Measurements from ENCODE around the gene CCDC7.

DNA sequence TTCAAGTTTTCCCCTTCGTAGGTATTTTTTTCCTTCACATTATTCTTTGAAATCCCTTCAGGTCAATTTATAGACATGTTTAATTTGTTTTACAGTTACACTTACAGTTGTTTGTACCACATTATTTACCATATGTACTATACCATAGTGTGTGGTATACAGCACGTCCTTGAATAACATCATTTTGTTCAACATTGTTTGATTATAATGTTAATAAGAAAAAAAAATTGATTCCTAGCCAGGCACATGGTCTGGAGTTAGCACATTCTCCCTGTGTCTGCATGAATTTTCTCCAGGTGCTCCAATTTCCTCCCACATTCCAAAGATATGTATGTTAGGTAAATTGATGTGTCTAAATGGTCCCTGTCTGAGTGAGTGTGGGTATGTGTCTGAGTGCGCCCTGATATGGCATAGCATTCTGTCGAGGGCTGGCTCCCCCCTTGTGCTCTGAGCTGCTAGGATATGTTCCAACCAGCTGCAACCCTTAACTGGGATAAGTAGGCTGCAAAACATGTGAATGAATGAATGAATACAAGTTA, 247.6 kb downstream of the CCDC7 start:
- TF ChIP-seq EZH2 (IDR thresholded peaks at IDR 0.05; ENCODE audit: insufficient read depth, poor library complexity, severe bottlenecking) (no peak), EZH2phosphoT487 (IDR thresholded peaks at IDR 0.05; ENCODE audit: insufficient read depth, low read depth) (no peak)

Measured in GM23248 (cell line).